B cell (primary cell): ENCODE measurements around the gene USP22. TPM values are rescaled to one million over a fixed set of nuclear protein-coding genes. Genes with fewer than 3 reads are reported as not detected.

ENCODE experiments used
- ATAC-seq: fragments of 200-7000 bp; cut with Tn5 transposase; one replicate; pipeline ENCODE4 v1.10.0; 2021; ENCODE audit warnings: low read depth, mild to moderate bottlenecking, moderate number of reproducible peaks, moderate library complexity
- CTCF ChIA-PET: fragments of 350-600 bp; sonication (Branson Sonifier 250); formaldehyde crosslinking; loops from one replicate; lab custom pipeline; 2021; ENCODE audit warnings: antibody characterized with exemption, inconsistent platforms; lab: Charles Lee
- POLR2A ChIA-PET: fragments of 350-600 bp; sonication (Branson Sonifier 250); formaldehyde crosslinking; loops from one replicate; lab custom pipeline; 2021; ENCODE audit warnings: antibody characterized with exemption; lab: Charles Lee
- DNase-seq: peaks from one replicate; pipeline ENCODE4 v3.0.0; 2013
- H2AFZ ChIP-seq: 2 replicates; pipeline ENCODE4 v1.6.1; 2012; ENCODE audit warnings: mild to moderate bottlenecking, low read depth, low read length; ENCODE audit not compliant: insufficient read depth, poor library complexity, severe bottlenecking
- H3K27ac ChIP-seq, 2 donors: 1 replicate in 1 of 2; 2 replicates in 1 of 2; pipeline ENCODE4 v1.5.1; 2012 to 2013; ENCODE audit warnings: low read length in 2 of 2, mild to moderate bottlenecking in 2 of 2, moderate library complexity in 1 of 2
- H3K27me3 ChIP-seq, 4 experiments: fragments of 200-600 bp in 1 of 4; sonication (generic) in 1 of 4; replicated peaks in 1 of 4; 1 replicate in 2 of 4; 2 replicates in 2 of 4; pipeline versions ENCODE4 v1.6.1 to v1.7.0; 2013 to 2016; ENCODE audit warnings: low read length in 3 of 4, mild to moderate bottlenecking in 2 of 4, mixed read lengths in 1 of 4, moderate library complexity in 1 of 4; ENCODE audit not compliant: insufficient read depth in 4 of 4, control insufficient read depth in 3 of 4; ENCODE audit errors: control extremely low read depth in 1 of 4
- H3K36me3 ChIP-seq, 2 experiments: replicated peaks in 1 of 2; 1 replicate in 1 of 2; 2 replicates in 1 of 2; pipeline versions ENCODE4 v1.6.1 to v1.7.1; 2013; ENCODE audit warnings: low read length in 1 of 2; ENCODE audit not compliant: insufficient read depth in 2 of 2, control insufficient read depth in 1 of 2; ENCODE audit errors: control extremely low read depth in 1 of 2, extremely low read depth in 1 of 2
- H3K4me1 ChIP-seq, 2 donors: fragments of 200-600 bp in 1 of 2; sonication (generic) in 1 of 2; 1 replicate in 1 of 2; 2 replicates in 1 of 2; pipeline versions ENCODE4 v1.5.1 to v1.6.1; 2013 to 2017; ENCODE audit warnings: low read length in 2 of 2; ENCODE audit not compliant: control insufficient read depth in 2 of 2, insufficient read depth in 2 of 2
- H3K4me2 ChIP-seq: replicated peaks from 2 replicates; pipeline ENCODE3; 2012; ENCODE audit warnings: mild to moderate bottlenecking, low read depth, low read length; ENCODE audit not compliant: poor library complexity, severe bottlenecking
- H3K4me3 ChIP-seq, 5 experiments: fragments of 200-600 bp in 1 of 5; sonication (generic) in 1 of 5; 1 replicate in 3 of 5; 2 replicates in 2 of 5; pipeline versions ENCODE4 v1.5.1 to v1.7.0; 2011 to 2016; ENCODE audit warnings: low read length in 4 of 5, mild to moderate bottlenecking in 4 of 5, low read depth in 2 of 5, control low read depth in 1 of 5, moderate library complexity in 1 of 5; ENCODE audit not compliant: insufficient read depth in 1 of 5; ENCODE audit errors: control extremely low read depth in 1 of 5, extremely low read depth in 1 of 5
- H3K79me2 ChIP-seq: fragments of 200-600 bp; sonication (generic); one replicate; pipeline ENCODE4 v1.6.0; 2016; ENCODE audit warnings: low read length; ENCODE audit not compliant: control insufficient read depth, insufficient read depth
- H3K9ac ChIP-seq: fragments of 200-600 bp; sonication (generic); 2 replicates; pipeline ENCODE4 v1.6.1; 2017; ENCODE audit warnings: mild to moderate bottlenecking, low read length, moderate library complexity
- H3K9me3 ChIP-seq, 3 donors: one replicate each; pipeline versions ENCODE4 v1.6.1 to v1.7.1; 2013; ENCODE audit warnings: low read length in 2 of 3; ENCODE audit not compliant: control insufficient read depth in 2 of 3, insufficient read depth in 1 of 3; ENCODE audit errors: control extremely low read depth in 1 of 3
- H4K20me1 ChIP-seq: 2 replicates; pipeline ENCODE4 v1.6.0; 2012; ENCODE audit warnings: mild to moderate bottlenecking, low read length; ENCODE audit not compliant: insufficient read depth, control insufficient read depth, poor library complexity, severe bottlenecking
- H3K27ac Mint-ChIP-seq: one replicate; pipeline ENCODE4 v1.8.0; 2021; ENCODE audit warnings: mixed read lengths
- H3K27me3 Mint-ChIP-seq: one replicate; pipeline ENCODE4 v1.8.0; 2021; ENCODE audit warnings: mixed read lengths
- H3K4me1 Mint-ChIP-seq: one replicate; pipeline ENCODE4 v1.8.0; 2021; ENCODE audit warnings: mixed read lengths
- H3K4me3 Mint-ChIP-seq: one replicate; pipeline ENCODE4 v1.8.0; 2021; ENCODE audit warnings: mixed read lengths
- H3K9me3 Mint-ChIP-seq: one replicate; pipeline ENCODE4 v1.8.0; 2022; ENCODE audit warnings: mixed read lengths; ENCODE audit not compliant: insufficient read depth
- CTCF ChIP-seq: fragments of 200-600 bp; IDR thresholded peaks from one replicate; pipeline ENCODE4 v1.8.0; 2022; ENCODE audit warnings: antibody characterized with exemption, mild to moderate bottlenecking
- EZH2 ChIP-seq: IDR thresholded peaks from 2 replicates; pipeline ENCODE4 v1.6.1; 2012; ENCODE audit warnings: borderline replicate concordance, low read depth, mild to moderate bottlenecking, moderate library complexity, low read length; ENCODE audit not compliant: insufficient read depth, poor library complexity, severe bottlenecking
- WGBS: methylation state at CpG from one replicate; pipeline ENCODE4 v1.1.5; 2013; ENCODE audit warnings: missing lambda C conversion rate; ENCODE audit not compliant: insufficient coverage; 5-methylcytosine and 5-hydroxymethylcytosine counted together
- intact Hi-C: fragments of 100-400 bp; cut with micrococcal nuclease; formaldehyde crosslinking; loops from one replicate; pipeline ENCODE4 v1.10.0; 2022
- polyA plus RNA-seq: library from polyadenylated mRNA; depleted of rRNA; stranded (reverse); fragments of >200 nt; gene quantifications from 2 replicates; pipeline ENCODE4 v1.2.3, GENCODE V29; 2012
- total RNA-seq, 2 donors: library from RNA; stranded (reverse); fragments of 120-200 nt in 1 of 2; gene quantifications; 1 replicate in 1 of 2; 2 replicates in 1 of 2; pipeline versions ENCODE4 v1.2.3 to v1.2.4, GENCODE V29; 2013 to 2022

The USP22 gene
- total and polyA plus RNA-seq, 2 donors (not counting 1 experiment from before 2014, with no cell fraction given), result 74.3 to 167 TPM

- H3K27ac Mint-ChIP-seq, result no peak overlapping the region
- Histone ChIP-seq H4K20me1 (no peaks in the 10 kb centered on the region), H3K79me2 (no peaks in the 10 kb centered on the region), H3K4me2 (no peak overlapping the region), H3K4me1 (no peaks in the 10 kb centered on the region), H3K27me3 (no peaks in the 10 kb centered on the region), H3K9ac (no peak overlapping the region), H3K36me3 (no peaks in the 10 kb centered on the region), H3K9me3 (no peaks in the 10 kb centered on the region), H3K4me3 (no peak overlapping the region), H2AFZ (no peak overlapping the region), H3K27ac (no peak overlapping the region)
- ATAC-seq (no peak), DNase-seq (no peak)
- POLR2A ChIA-PET, result no interaction called here
- CTCF ChIA-PET, result no interaction called here
- no peaks in the 10 kb centered on the region for H3K4me1 Mint-ChIP-seq
- H3K4me3 Mint-ChIP-seq, result no peak overlapping the region
- H3K9me3 Mint-ChIP-seq, result no peaks in the 10 kb centered on the region
- peaks cover 6% of the 10 kb centered on the region for H3K27me3 Mint-ChIP-seq
- 96% methylated on average over 5 of the region's 11 CpGs for WGBS
- TF ChIP-seq EZH2 (no peak), CTCF (no peak)
- intact Hi-C loops, result no loop called here
Measured at GRCh38 chr17:21075739-21076085, 32.9 kb upstream of the USP22 start.

- Mint-ChIP-seq H3K4me1 (no peaks in the 10 kb centered on the region), H3K27ac (no peak overlapping the region), H3K9me3 (no peaks in the 10 kb centered on the region), H3K4me3 (no peak overlapping the region), H3K27me3 (no peaks in the 10 kb centered on the region)
- H3K4me1 ChIP-seq, result no peaks in the 10 kb centered on the region
- H3K27ac ChIP-seq, result no peak overlapping the region
- intact Hi-C loops, result no loop called here
- no peaks in the 10 kb centered on the region for H4K20me1 ChIP-seq
- H3K36me3 ChIP-seq, result no peaks in the 10 kb centered on the region
- no peak overlapping the region for H3K4me3 ChIP-seq
- ChIA-PET POLR2A (no interaction called here), CTCF (no interaction called here)
- no peaks in the 10 kb centered on the region for H3K27me3 ChIP-seq
- TF ChIP-seq EZH2 (no peak), CTCF (no peak)
- 93% methylated on average over 10 of the region's 11 CpGs for WGBS
- H2AFZ ChIP-seq, result no peak overlapping the region
- no peaks in the 10 kb centered on the region for H3K9me3 ChIP-seq
- DNase-seq (no peak), ATAC-seq (no peak)
- H3K9ac ChIP-seq, result no peak overlapping the region
- H3K4me2 ChIP-seq, result no peak overlapping the region
- H3K79me2 ChIP-seq, result no peaks in the 10 kb centered on the region
Measured at GRCh38 chr17:21072745-21073197, 30.0 kb upstream of the USP22 start.
